ENCODE data around the gene GHRL.
"Not testable (repeated sequence)": the region's sequence is repeated elsewhere in the genome, so short reads cannot be mapped to it uniquely, and the experiment has no call there.

The GHRL gene

DNA sequence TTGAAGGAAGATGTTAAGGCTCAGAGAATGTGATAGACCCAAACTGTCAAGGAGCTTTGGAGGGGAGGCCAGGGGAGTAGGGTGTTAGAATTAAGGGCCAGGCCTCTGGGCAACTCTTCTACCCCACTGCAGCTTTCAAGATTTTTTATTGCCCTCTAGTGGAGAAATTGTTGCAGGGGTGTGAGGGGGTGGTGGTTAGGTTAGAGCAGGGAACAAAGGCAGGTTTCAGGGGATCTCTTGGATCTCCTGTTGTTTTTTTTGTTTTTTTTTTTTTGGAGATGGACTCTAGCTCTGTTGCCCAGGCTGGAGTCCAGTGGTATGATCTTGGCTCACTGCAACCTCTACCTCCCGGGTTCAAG, 29.6 kb upstream of the GHRL start:
- peak; percentile 39 for DNase-seq

DNA sequence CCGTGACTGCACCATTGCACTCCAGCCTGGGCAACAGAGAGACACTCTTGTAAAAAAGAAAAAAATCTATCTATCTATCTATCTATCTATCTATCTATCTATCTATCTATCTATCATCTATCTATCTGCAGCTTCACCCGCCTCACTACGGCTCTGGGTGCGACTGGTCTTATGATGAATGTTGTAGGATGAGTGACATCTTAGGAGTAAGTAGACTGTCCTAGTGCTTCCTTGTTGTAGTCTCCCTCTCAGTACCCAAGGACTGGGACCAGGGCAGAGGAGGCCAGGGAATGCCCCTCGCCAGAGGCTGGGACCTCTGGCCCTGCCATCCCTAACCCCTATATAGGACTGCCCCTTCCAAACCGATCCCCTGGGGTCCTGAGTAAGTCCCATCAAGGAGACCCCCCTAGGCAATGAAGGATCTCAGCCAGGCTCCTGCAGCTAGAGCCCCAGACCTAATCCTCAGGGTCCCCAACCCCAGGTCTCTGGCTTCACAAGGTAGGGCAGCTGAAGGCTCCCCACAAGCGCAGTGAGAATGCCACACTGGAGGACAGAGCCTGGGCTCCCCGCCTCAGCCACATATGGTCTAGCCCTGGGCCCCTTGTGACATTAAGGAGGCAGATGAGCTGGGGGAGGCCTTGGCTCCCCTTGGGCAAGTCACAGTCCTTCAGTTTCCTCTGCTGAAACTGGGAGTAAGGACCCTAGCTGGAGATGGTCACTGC, 29.0 kb upstream of the GHRL start:
- no peak for DNase-seq

DNA sequence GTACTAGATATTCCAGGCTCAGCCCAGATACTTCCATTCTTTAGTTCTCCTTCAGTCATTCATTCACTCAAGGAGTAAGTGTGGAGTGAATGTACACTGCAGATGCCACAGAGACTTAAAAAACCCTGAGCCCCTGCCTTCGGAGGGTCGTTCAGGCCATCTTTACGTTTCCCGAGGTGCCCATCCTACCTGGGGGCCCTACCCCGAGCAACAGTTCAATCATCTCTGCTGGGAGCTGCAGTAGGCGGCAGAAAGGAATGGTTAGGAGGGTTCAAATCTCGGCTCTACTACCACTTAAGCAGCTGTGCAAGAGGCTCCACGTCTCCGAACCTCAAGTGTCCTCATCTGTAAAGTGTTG, 27.6 kb upstream of the GHRL start:
- no peak for DNase-seq

DNA sequence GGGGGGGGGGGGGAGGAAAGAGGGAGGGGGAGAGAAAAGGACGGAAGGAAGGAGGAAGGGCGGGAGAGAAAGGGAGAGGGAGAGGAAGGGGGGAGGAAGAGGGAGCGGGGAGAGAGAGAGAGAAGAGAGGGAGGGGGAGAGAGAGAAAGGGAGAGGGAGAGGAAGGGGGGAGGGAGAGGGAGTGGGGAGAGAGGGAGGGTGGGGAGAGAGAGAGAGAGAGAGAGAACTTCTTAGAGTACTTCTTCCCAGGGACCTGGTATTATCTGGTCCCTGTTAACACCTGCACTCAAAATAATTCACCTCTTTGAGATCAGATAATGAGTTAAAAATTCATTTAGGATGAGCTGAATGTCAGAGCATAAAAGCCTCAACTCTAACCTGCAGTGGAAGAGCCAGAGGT, 27.1 kb upstream of the GHRL start:
- DNase-seq: no peak

DNA sequence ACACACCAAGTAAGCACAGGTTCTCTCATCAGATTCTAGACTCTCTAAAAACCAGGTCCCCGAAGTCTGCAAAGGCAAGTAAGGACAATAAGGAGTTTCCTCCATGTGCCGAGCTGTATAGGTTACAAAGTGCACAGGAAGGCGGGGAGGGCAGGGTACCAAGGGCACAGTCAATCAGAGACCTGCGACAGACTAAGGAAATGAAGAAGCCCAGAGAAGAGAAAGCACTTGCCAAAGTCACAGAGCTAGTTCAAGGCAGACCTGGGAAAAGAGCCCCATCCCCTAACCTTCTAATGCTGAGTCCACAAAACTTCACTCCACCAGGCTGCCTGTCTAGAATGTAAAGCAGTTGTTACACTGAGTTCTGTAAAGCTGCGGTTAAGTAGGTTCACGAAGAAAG, 26.5 kb upstream of the GHRL start:
- DNase-seq: no peak

DNA sequence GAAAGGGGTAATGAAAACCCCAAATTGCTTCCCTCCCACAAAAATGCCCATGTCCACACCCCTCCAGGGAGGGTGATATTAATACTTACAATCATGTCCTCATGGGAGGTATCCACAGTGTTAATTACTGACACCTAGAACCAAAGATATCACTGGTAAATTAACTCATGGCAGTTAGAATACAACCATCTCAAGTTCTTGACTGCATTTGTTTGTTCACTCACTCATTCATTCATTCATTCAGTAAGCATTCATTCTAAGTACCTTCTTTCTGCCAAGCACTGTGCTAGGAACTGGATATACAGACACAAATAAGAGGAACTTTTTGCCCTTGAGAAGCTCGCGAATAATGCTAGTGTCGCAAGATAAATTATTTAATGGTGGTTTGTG, 25.2 kb upstream of the GHRL start:
- DNase-seq: no peak

DNA sequence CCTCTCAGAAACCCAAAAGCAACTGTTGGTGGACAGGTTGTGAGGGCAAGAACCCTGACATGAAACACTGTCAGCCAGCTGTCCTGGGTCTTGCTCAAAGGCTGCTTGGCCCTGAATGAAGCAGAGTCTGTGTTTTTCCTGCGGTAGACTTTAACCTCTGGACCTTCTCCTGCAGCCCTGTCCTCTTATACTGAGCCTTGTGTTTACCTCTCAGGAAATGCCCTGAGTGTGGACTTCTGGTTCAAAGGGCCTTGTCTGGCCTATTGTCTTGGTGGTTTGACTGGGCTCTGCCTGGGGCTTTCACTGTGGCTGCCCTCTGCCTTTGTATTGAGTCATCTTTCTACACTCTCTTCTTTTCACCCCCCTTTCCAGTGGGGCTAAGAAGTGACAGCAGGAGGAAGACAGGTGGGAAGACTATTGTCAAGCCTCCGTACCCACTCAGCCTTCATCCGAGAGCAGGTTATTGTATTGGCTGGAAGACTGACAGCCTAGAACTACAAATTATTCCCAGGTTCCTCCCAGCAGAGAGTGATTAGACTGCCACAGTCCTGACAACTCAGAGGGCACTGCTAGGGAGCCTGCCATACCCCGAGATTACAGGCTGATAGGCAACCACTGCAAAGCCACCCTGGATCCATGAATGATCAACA, 24.7 kb upstream of the GHRL start:
- DNase-seq: no peak

DNA sequence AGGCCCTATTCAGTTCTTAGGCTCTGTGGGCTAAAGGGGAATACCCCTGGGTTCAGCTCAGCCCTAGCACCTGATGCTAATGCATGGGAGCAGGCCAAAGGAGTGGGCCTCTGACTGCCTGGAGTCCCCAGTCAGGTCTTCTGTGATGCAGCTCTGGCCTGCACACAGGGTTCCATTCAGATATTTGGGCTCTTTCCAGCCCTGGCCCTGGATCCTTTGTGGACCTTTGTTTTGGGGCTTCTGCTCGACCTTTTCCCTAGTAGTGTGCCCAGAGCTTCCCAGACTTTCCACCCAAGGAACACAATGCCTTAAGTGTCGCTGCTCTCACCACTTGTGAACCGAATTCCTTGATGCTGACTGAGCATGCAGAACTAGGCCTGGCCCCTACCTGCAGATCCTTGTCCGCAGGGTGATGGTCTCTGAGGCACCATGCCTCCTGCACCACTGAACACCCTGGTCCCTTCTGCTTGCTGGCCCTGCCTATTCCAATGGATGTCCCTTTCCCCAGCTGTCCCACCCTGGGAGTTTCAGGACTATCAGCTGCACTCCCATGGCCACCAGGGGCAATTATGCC, 23.1 kb upstream of the GHRL start:
- DNase-seq: no peak

DNA sequence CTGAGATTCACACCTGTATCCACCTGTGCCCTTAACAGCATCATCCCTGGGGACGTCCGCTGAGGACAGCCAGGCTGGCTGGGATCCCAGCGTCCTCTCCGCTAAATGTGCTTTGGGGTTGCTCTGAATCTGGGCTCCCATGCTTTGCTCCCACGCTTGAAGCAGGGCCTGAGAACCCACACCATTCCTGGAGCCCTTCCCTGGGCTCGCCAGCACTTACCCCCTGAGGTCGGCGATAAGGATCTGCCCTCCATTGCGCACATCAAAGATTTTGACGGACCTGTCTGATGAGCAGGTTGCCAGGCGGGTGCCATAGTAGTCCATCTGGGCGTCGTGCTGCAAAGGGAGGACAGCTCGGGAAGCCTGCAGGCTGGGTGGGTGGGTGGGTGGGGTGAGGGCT, 22.4 kb upstream of the GHRL start:
- DNase-seq: no peak

DNA sequence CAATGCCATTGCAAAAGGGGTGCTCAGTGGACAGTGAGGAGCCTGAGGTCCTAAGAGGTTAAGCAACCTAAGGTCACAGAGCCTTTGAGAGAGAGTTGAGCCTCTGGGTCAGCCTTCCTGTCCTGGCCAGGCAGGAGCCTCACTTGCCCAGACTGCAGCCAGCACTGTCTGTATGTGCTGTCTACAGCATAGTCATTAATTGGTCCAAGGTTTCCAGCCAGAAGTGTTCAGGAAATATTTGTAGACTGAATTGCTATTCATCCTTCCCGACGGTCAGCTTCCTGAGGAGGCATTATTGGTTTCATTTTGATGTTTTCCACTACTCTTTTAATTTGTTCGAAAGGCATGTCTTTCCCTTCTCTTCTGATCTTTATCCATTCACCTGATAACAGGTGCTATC, 20.1 kb upstream of the GHRL start:
- DNase-seq: no peak

DNA sequence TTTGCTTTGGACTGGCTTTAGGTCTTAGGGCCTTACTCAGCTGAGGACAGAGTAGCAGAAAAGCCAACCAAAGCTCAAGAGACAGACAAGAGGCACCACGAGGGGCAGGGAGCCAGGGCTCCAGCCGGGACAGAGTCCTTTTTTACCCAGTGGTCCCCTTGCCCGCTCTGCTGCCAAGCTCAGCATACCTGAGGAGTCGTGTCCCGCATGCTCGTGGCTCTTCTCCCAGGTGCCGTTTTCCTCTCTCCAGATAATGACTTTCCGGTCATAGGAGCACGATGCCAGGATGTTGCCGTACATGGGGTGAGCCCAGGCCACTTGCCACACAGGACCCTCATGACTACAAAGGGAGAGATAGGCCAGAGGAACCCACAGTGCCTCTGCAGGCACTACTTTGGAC, 19.6 kb upstream of the GHRL start:
- DNase-seq: no peak

DNA sequence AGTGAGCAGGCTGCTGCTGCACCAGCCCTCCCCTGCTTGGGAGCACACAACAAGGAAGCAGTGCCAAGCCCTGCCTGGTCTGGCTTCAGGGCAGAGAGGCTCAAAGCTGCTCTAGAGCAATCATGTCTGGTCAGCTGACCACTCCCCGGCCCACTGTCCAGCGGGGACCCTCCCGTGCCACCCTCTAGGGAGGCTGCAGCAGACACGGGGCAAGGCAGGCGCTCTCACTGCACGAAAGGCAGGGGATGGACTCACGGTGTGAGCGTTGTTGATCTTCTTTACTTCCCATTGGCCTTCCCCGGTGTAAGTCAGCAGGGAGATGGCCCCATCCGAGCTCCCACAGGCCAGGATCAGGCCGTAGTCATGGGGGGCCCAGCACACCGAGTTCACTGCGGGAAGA, 19.0 kb upstream of the GHRL start:
- no peak for DNase-seq

DNA sequence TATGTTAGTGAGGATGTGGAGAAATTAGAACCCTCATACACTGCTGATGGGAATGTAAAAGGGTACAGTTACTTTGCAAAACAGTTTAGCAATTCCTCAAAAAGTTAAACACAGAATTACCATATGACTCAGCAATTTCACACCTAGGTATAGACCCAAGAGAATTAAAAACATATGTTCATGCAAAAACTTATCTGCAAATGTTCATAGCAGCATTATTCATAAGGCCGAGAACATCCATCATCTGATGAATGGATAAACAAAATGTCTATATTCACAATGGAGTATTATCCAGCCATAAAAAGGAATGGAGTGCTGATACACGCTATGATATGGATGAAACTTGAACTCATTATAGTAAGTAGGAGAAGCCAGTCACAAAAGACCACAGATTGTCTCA, 17.8 kb upstream of the GHRL start:
- no peak for DNase-seq

DNA sequence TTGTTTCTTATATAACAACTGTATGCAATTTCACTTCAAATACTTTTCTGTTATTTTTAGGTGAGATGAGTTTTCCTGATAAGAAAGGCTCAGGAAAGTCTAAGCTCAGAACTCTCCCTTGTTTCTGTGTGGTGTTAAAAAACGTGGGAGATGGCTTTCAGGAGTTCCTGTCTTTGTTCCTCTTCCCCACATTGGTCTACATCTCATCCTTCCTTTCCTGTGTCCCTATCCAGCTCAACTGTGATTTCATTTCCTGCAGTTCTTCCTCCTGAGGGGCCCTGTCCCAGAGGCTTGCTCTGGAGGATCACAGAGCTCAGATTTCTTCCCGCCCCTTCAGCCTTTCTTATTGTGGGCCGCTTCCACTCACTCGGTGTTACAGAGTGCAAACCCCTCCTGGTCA, 17.0 kb upstream of the GHRL start:
- DNase-seq: no peak

DNA sequence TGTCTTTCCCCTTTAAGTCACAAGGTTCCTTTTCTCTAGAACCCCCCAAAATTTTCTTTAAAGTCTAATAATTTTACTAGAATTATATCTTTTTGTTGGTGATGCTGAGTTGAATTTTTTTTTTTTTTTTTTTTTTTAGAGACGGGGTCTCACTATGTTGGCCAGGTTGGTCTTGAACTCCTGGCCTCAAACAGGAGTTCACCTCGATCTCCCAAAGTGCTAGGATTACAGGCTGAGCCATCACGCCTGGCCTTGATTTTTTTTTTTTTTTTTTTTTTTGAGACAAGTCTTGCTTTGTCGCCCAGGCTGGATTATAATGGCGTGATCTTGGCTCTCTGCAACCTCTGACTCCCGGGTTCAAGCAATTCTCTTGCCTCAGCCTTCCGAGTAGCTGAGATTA, 15.9 kb upstream of the GHRL start:
- DNase-seq: no peak

DNA sequence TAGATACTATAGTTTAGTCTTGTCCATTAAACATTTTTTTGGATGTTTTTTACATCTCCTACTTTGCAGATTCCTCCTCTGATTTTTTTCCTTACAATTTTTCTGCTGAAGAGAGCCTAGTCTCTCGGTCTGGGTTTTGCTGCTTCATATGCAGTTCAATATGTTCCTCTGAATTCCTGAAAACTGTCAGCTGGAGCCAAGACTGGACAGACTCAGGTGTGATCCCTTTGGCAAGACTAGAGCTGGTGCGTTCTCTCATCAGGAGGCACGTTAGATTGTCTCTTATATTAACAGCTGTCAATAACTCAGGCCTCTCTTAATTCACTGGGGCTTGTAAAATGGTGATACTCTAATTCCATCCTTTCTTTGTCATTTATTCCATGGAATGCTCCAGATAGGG, 13.4 kb upstream of the GHRL start:
- DNase-seq: no peak

DNA sequence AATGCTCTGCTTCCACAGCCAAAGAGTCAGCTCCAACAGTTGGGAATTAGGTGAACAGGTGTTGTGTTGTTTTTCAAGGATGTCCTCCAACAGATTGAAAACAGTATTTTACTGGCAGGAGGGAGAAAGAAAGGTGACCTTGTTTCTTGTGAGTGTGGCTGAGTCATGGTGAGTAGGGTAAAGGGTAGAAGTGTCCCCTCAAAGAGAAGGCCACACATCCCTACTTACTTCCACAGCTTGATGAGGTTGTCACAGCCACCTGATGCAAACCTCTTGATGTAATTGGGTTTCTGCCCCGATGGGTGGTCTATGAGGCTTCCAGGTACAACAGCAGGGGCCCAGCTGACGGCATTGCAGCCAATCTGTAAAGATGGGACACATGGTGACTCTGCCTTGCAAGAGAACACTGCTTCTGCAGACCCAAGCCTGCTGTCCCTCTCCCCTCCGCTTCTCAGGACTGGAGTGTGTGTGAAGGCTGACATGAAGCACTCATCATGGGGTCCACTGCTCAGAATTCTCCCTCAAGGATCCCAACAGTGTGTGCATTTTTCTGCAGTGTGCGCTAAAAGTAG, 12.7 kb upstream of the GHRL start:
- no peak for DNase-seq

DNA sequence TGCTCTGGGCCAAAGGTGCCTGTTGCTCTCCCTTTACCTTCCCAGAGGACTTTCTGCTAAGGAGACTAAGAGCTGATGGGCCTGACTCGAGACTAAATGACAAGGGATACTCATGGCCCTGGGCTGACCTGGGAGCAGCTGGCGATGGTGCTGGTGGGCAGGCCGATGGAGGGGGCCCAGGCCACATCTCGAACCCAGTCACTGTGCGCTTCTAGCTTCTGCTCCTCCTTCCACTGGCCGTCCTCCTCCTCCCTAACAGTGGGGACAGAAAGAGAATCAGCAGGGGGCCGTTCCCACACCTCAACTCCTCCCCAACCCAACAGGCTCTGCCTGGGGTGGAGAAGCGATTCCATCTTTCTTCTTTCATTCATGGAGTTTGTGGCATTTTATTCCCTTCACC, 12.2 kb upstream of the GHRL start:
- DNase-seq: no peak

DNA sequence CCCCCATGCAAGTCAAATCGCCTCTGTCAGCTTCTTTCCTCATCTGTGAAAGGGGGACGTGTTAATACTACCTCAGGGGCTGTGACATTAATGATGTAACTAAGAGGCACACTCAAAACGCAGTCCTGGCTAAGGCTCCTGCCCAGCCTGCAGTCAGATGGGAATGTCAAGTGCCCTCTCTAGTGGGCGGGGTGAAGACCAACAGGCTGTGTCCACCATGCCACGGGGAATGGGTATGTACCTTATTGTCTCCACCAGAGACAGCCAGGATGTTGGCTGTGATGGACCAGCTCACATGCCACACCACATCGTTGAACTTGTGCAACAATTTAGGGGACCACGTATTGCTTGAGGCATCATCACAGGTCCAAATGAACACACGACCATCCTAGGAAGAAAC, 11.0 kb upstream of the GHRL start:
- no peak for DNase-seq

DNA sequence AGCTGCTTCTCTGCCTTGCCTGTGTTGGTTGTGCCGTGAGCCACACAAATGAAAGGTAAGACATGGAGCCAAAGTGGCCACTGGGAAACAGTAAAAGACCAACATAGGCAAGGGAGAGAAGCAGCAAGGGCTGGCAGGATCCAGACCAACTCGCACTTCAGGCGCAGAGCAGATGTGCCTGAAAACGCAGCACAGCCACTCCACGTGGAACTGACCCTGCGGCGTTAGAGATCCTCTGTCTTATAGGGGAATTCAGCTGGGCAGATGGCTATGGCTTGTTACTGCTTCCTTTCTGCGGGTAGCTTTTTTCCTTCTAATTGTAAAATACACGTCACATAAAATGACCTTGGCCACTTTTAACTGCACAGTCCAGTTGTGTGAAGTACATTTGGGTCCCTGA, 10.4 kb upstream of the GHRL start:
- no peak for DNase-seq

DNA sequence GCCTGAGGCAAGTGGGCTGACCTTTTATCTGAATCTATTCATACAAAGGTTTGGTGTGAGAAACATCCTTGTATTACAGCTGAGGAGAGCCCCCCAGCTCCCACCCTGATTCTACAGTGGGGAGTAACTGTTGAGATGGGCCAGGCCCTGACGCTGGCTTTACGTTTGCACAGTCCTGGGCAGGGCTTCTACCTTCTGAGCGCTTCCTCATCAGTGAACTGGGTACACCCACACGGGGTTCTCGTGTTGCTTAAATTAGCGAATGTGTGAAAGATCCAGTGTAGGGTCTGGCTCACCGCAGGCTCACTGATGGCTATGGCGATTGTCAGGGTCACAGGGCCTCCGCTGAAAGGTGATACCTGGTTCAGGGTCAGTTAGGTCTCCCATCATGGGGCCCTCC, 7.3 kb upstream of the GHRL start:
- no peak for DNase-seq

DNA sequence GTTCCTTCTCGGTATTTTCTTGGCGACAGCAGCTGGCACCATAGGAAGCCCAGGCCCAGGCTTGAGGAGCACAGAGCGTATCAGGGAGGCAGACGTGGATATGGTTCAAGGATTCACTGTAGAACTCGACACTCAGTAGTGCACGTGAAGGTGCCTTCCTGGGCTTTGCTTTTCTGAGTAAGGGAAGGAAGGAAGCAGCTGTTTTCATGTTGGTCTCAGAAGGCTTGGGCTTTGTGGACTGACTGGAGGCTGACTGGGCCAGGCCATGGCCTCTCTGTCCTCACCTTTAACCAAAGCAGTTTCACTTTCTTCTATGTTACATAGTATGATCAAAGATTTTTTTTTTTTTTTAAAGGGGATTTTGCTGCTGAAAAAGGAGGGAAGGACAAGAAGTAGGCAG, 6.9 kb upstream of the GHRL start:
- no peak for DNase-seq

DNA sequence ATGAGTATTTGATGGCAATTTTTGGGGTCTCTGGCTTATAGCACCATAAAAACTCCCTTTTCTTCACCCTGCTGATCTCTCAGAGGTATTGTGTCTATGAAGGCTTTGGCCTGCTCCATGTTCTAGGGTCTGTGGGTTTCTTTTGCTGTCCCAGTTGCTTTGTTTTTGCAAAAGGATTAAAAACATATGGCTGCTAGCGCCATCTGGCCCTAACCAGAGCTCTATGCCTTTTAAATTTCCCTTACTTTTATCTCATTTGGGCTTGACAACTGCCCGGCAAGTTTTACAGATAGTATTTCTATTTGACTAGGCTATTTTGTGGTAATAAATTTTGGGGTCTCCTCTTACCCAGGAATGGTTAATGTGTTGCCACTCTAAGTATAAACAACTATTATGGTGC, 6.4 kb upstream of the GHRL start:
- no peak for DNase-seq

DNA sequence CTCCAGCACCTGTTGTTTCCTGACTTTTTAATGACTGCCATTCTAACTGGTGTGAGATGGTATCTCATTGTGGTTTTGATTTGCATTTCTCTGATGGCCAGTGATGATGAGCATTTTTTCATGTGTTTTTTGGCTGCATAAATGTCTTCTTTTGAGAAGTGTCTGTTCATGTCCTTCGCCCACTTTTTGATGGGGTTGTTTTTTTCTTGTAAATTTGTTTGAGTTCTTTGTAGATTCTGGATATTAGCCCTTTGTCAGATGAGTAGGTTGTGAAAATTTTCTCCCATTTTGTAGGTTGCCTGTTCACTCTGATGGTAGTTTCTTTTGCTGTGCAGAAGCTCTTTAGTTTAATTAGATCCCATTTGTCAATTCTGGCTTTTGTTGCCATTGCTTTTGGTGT, 5.3 kb upstream of the GHRL start:
- DNase-seq: not testable (repeated sequence)

All from RPMI8226 (cell line).